Measurements from ENCODE around the gene CAMSAP3.

DNA sequence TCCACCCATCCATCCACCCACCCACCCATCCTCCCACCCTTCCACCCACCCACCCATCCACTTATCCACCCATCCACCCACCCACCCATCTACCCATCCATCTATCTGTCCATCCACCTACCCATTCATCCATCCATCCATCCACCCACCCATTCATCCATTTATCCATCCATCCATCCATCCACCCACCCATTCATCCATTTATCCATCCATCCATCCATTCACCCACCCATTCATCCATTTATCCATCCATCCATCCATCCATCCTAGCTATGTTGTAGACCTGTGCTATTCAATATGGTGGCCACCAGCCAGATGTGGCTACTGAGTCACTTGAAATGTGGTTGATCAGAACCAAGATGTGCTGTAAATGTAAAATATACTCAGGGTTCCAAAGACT, 5.1 kb downstream of the CAMSAP3 start:
- TF ChIP-seq SRF (IDR thresholded peaks at IDR 0.05; ENCODE audit: low read depth in 2 of 2, low read length in 2 of 2): no peak
- no peak for TF ChIP-seq CHD4 (IDR thresholded peaks at IDR 0.05)
- TF ChIP-seq MYC (IDR thresholded peaks at IDR 0.05; ENCODE audit: insufficient read depth, insufficient read length, insufficient replicate concordance, low read length, severe bottlenecking): no peak
- no peak for TF ChIP-seq CTCF (IDR thresholded peaks at IDR 0.05 in 2 of 3, conservative IDR thresholded peaks at IDR 0.05 in 1 of 3; ENCODE audit: control insufficient read depth in 2 of 3, extremely low read depth in 1 of 3, insufficient read depth in 1 of 3, low read depth in 3 of 3, low read length in 3 of 3)
- TF ChIP-seq TCF7 (IDR thresholded peaks at IDR 0.05; ENCODE audit: borderline replicate concordance): no peak
- TF ChIP-seq NFXL1 (IDR thresholded peaks at IDR 0.05; ENCODE audit: borderline replicate concordance): no peak
- no peak for TF ChIP-seq POLR2A (IDR thresholded peaks at IDR 0.05; ENCODE audit: low read depth, low read length)
- no peak for TF ChIP-seq POLR2AphosphoS5 (IDR thresholded peaks at IDR 0.05; ENCODE audit: low read length)
- TF ChIP-seq SREBF1 (IDR thresholded peaks at IDR 0.05; ENCODE audit: low read length): no peak
- TF ChIP-seq BRCA1 (IDR thresholded peaks at IDR 0.05; ENCODE audit: low read depth, low read length): no peak
